HG02759 (cell line): ENCODE results near the gene ADAMTSL1.

Source experiments
- ATAC-seq: cut with Tn5 transposase; IDR thresholded peaks from one replicate; pipeline ENCODE4 v1.9.1; 2021; ENCODE audit warnings: mild to moderate bottlenecking, moderate library complexity; ENCODE audit not compliant: unreplicated experiment

The ADAMTSL1 gene

DNA sequence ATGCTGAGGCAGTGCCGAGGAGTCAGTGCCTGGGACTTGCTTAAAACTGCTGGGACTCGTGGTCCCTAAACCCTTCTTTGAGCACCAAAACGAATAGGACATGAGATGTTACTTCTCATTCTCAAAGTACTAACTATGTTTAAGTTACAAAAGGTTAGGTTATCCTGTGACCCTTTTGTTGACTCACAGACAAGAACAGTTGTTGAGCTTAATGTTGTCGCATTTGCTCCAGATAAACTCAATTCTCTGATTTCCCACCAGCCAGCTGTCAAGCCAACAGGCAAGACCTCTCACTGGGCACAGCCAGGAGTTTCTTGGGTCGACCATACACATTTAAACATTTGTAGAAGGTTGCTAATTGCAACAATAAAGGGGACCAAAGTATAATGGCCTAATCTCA, 249.4 kb downstream of the ADAMTSL1 start:
- no peak for ATAC-seq

DNA sequence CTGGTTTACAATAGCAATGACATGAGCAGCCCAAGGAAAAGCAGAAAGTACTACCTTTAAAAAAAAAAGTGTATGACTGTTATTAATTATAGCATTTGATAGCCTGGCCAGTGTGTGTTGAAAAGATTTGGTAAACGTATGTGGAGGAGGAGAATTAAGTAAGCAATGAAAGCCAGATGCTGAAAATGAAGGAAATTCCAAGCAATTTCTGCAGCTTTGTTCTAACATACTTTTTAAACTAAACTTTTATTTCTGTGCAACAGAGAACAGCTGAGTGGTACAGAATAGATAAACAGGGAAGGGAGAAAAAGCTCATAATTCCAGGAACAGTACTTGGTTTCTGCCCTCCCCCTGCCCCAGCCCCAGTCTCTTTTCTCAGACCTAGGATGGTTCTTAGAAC, 252.6 kb downstream of the ADAMTSL1 start:
- ATAC-seq, result no peak

DNA sequence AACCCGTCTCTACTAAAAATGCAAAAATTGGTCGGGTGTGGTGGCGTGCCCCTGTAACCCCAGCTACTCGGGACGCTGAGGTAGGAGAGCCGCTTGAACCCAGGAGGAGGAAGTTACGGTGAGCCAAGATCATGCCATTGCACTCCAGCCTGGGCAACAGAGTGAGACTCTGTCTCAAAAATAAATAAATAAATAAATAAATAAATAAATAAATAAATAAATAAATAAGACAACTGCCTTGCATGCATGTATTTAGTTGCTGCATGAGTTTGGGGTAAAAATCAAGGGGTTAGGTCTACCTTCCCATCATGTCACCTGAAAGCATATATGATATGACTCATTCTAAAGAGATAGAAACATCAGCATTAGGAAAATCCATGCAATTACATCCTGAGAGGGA, 254.0 kb downstream of the ADAMTSL1 start:
- no peak for ATAC-seq

DNA sequence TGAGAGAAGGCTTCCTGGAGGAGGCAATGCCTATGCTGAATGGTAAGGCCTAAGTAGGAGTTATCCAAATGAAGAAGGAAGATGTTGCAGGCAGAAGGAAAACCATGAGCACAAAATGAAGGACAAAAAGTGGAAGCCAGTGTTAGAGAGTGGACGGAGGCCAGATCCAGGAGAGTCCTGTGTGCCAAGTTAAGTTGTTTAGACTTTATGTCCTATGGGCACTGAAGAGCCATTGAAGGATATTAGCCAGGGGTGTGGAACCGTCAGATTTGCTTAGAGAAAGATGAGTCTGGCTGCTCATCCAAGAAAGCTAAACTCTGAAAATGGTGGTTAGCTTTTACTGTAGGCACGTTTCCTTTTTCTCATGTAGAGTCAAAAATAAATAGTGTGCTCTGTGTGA, 254.7 kb downstream of the ADAMTSL1 start:
- no peak for ATAC-seq

DNA sequence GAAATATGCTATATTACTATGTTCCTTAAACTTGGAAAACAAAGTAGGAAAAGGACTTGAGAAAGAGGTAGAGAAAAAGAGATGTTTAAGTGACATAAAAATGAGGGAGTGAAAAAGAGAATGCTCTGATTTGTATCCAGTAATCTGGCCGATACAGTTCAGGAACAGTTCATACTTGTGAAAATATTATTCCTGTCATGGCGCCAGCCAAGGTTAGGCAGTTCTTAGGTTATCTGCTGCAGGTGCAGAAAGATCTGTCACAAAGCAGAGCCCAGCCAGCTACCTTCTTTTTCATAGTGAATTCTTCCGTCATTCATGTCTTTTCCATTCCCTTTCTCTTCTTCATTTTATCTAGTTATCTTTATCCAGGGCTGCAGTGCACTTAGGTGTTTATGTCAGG, 256.3 kb downstream of the ADAMTSL1 start:
- no peak for ATAC-seq

DNA sequence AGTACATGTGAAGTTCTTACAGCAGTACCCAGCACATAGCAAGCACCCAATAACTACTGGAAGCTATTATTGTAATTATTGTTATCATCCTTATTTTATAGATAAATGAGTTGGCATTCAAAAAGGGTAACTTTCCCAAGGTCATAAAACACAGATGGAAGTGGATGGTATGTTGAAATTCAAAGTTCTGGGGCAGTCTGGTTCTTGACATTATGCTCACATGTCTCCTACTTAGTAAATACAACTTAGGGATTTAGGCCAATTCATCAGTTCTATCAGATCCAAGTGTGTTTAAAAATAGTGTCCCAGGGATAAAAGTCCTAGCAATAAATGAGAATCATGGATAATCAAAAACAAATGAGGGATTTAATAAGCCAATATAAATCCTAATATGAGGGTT, 265.2 kb downstream of the ADAMTSL1 start:
- no peak for ATAC-seq

DNA sequence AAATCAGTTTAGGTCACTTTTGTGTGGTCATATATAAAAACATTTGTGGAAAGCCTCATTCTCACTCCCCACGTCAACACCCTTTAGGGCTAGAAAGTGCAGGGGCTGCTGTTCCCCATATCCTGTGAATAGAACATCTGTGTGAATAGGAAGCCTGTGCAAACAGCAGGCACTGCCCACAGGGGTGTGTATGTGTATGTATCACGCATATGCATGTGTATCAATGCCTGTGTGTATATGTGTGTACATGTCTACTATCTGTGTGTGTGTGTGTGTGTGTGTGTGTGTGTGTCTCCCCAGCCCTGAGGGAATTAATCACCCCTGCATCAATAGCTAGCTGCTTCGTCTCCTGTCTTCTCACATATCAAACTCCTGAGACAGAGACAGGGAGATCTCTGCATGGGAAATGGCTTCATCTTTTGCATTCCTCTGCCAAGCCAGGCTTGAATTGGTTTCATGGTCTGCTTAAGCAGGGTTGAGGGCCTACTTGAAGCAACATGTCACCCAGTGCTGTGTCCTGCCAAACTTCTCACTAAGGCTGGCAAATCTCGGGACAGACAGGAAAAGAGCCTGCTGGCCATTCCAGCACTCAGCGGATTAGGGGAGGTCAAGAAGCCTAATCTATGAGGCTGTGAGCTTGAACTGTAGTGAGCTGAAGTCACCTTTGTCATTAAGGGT, 265.8 kb downstream of the ADAMTSL1 start:
- ATAC-seq, result no peak

DNA sequence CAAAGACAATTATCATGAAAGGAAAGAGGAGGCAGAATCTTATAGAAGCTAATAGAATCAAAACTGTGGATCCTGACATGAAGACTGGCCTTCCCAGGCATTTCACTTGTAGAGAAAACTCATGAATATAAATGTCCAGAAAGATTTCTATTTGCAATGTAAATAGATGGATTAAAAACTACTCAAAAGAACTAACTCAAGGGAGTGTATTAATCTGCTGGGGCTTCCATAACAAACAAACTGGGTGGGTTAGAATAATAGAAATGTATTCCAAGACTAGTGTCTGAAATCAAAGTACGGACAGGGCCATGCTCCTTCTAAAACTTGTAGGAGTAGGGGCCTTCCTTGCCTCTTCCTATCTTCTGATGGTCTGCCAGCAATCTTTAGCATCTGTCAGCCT, 267.4 kb downstream of the ADAMTSL1 start:
- no peak for ATAC-seq

DNA sequence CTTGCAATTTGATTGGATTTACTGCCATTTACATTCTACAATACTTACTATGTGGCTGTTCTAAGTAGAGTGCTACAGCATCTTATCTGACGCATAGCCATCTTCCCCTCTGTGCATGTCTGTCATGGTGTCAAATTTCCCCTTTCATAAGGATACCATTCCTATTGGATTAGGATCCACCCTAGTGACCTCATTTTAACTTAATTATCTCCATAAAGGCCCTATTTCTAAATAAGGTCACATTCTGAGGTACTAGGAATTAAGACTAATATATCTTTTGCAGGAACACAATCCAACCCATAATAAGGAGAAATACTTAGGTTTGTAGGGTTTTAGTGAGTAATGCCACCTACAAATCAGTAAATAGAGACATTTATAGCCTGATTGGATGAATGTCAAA, 268.0 kb downstream of the ADAMTSL1 start:
- ATAC-seq, result no peak

DNA sequence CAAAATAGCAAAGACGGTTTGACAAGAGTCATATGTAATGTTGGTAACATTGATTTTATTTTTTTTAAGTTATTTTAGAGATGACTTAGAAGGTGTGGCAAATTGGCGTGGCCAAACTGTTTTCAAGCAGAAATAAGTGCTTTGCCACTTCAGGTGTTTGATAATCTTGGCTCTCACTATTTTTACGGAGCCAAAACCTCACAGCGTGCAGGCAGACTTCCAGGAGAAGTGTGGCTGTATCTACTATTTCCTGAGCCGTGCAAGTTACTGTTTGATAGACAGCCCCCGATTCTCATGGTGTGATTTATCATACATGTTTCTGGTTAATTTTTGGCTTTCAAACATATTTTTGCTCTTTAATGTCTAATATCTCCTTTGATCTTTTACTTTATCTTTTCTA, 269.5 kb downstream of the ADAMTSL1 start:
- ATAC-seq, result no peak

DNA sequence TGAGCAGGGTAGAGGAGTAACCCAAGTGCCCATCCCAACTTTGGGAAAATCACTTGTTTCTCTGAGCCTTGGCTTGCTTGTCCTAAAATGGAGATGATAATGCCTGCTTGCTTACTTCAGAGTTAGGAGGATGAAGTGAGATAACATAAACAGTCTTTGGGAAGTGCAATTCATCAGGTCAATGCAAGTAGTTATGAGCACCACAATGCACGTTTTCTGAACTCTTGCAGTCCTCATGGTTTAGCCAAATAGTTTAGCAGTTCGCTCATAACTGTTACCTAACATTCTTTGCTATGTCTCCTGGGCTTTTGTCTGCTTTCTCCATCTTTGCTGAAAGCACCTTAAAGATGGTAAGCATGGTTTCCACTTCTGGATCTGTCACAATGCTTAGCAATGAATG, 270.0 kb downstream of the ADAMTSL1 start:
- ATAC-seq, result no peak

DNA sequence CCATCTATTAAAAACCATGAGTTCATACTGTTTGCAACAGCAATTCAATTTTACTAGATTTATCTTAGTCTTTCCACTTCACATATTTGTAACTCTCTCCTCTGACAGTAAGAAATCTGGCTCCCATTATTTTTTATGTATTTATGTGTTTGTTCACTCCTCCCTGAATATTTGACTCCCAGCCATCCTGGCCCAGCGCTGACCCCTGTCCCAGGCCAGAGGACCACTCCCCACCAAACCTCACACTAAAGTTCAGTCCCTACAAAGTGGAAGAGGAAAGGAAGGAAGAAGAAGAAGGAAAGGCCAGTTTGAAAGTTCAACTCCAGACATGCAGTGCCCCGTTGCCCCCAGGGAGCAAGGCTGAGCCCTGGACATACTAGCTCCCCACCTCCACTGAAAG, 271.8 kb downstream of the ADAMTSL1 start:
- no peak for ATAC-seq

DNA sequence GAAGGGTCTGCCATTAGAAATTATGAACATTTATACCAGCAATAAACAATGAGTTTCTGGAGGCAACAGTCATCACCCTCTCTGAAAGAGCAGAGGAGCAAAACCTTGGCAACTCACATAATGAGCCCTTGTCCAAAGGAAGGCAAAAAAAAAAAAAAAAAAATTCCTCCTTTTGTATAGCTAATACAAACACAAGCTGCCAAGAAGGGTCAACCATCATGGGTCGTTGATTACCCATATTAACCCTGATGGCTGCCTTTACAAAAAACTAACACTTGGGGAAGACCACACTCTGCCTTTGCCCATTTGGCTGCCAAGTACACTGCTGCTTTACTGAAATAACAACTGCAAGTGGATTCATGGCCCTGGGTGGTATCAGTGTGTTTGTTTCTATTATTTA, 272.7 kb downstream of the ADAMTSL1 start:
- ATAC-seq, result no peak

DNA sequence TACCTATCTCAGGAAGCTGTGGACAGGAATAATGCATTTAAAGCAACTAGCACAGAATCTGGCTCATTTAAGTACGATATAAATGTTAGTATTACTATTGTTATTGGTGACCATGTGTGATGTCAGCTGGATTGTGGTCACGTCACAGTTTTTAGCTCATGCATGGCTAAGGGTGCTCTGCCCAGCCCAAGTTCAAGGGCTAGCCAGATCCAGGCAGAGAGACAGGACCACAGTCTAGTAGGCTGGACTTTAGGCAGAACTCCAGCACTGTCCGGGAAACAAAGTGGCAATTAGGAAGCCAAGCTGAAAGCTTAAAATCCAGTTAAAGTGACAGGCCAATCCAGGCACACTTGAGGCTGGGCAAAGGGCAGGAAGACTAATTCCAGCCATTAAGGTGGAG, 273.6 kb downstream of the ADAMTSL1 start:
- ATAC-seq, result no peak

DNA sequence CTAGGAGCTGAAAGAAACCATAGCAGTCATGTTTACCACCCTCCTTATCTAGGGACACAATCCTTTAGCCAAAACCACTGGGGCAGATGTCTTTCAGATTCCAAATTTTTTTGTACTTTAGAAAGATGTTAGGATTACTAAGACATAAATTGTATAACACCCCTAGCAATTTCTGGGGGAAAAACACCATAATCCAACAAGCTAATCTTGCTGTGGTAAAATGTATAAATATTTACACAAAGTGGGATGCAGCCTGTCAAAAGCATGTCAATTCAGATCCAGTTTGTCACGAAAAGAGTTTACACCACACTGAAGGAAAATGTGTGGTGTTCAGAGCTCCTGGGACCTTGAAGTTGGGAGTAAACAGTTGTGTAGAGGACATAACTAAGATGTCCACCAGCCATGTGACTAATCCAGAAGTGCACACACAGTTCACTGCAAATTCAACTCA, 274.3 kb downstream of the ADAMTSL1 start:
- no peak for ATAC-seq

DNA sequence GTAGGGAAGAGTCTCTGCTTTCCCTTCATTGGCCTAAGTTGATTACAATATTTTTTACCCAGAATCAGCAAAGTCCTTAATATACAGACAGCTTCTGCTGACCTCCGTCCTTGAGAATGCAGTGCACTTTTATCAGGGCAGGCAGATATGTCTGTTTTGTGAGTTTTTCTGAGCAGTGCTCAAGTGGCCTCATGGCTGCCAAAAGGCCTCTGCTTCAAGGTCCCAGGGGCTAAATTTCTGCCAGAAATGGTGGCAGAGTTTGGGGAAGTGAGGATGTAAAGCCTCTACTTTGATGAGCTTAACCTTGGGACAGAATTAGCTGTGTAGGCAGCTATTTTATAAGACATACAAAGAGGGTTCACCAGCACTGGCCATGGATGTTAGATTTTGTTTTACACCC, 275.8 kb downstream of the ADAMTSL1 start:
- no peak for ATAC-seq

DNA sequence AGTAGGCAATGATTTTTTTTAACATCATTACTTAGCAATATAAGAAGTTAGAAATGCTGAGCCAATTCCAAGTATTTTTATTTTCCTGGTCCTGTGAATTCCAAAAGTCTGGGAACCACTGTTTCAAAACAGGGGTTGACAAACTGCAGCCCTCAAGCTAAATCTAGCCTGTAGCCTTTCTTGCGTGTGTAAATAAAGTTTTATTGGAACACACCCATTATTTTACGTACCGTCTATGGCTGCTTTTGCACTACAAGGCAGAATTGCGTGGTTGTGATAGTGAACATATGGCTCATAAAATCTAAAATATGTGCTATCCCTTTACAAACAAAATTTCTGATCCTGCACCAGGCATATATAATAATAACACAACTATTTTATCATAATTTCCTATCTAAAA, 280.0 kb downstream of the ADAMTSL1 start:
- no peak for ATAC-seq

DNA sequence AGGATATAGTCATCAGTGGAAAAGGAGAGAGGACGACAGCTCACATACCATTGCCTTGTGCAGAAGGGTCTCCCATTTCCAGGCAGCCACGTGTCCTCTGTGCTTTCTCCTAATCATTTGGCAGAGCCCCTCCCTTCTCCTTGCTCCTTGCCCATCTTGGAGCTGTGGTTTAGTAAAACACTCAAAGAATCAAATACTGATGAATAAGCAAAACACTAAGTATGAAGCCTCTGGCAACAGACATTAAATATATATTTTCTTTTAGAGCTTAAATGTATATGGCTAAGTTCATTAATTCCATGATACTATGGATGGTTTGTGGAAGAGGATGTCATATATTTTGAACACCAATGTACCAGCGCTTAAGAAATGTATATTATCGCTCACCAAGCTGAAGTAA, 280.6 kb downstream of the ADAMTSL1 start:
- ATAC-seq, result no peak

DNA sequence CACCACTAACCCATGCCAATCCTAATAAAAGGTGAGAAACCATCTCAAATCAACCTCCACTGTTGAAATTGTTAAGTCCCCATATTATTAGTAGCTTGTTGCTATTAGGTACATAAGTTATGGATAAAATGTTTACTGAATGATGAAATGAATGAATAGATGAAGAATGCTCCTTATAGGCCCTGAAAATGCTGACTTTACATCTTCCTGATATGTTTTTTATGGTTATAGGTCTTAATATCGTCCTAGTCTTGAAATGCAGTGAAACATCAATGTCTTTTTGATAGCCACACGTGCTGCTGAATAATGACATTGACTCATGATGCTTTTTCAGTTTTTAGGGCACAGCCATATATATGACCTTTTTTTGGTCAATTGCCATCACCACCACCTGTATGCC, 281.3 kb downstream of the ADAMTSL1 start:
- no peak for ATAC-seq

DNA sequence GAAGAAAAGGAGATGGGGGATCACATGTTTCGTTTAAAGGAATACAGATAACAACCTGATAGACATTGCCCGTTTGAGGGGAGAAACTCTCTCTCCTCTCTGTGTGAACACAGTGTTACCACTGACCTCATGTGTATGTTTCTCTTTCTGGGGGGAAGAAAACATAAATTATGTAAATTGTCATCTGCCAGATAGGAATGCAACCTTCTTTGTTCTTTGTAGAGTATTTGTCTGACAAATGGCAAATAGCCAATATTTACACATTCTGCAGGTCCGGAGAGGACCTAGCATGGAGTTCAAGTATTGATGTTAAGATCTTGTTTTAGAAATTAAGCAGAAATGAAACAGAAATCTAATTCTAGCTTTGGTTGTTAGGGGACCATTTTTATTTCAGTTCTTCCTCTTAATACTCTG, 282.8 kb downstream of the ADAMTSL1 start:
- ATAC-seq, result no peak

DNA sequence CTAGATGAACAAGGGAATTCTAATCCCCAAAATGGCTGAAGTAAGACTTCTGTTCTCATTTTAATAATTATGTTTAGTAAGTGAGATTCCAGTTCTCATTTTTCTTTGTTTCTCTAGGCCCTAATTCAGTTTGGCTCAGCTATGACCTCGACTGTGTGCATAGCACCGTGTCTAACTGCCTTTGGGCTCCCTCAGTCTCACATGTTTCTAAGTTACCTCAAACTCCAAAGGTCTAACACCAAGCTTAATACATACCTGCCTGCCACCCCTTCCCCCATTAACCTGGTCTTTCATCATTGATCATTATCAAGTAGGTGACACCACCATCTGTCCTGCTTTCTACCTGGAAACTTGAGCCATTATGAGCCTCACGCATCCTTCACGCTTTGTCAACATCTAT, 285.9 kb downstream of the ADAMTSL1 start:
- no peak for ATAC-seq

DNA sequence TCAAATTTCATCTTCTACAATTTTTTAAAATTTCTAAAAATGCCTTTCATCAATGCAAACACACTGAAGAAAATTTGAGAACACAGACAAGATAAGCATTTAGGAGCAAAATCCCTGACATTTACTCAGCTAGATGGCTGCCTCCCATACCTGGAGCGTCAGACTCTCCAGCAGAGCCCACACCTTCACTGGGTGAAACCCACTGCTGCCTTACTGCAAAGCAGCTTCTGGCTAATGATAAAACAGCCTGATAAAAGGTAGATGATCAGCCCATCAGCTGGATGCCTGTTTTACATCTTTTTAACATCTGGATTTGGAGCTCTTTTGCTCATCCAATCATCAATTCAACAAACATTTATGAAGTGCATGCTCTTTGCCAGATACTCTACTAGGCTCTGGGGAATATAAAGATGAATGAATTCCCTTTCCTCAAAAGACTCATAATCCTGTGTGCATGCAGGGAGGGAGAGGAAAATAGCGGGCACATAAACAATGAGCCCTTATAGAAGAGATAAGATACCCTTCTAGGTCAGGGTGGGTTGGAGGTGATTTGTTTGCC, 287.9 kb downstream of the ADAMTSL1 start:
- ATAC-seq, result no peak

DNA sequence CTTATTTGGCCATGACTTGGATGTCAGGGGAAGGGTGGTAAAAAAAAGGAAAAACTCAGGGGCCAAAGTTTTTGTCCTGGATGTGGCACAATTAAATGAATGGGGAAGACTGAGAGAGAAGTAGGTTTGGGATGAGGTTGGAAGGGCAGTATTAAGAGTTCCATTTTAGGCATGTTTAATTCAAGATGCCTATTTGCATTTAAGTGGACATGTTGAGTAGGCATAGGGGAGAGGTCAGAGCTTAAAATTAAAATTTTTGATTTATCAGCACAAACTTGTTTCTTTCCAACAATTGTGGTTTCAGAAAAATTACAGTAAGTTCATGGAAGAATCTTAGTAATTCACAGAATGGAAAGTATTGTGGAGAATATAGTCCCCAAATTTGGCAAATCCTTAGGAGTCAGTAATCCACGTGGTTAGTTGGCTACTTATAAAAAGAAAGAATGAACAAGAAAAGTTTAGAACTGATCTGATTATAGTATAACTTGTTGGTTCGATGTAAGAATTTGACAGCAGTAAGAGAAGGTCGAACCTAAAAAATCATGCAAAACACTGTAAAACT, 293.1 kb downstream of the ADAMTSL1 start:
- ATAC-seq, result no peak
